H9 (cell line): ENCODE measurements around the gene PTGER3. TPM values are rescaled to one million over a fixed set of nuclear protein-coding genes. Genes with fewer than 3 reads are reported as not detected.

ENCODE experiments used
- DNase-seq: peaks from one replicate; pipeline ENCODE4 v3.0.0-alpha.2; 2017
- H2AFZ ChIP-seq: one replicate; pipeline ENCODE4 v1.6.1; 2013; ENCODE audit warnings: mild to moderate bottlenecking, low read length, control low read depth, moderate library complexity
- H2AK5ac ChIP-seq: 2 replicates; pipeline ENCODE4 v1.6.1; 2013; ENCODE audit warnings: low read length, control low read depth, mixed read lengths; ENCODE audit not compliant: insufficient read length
- H2BK120ac ChIP-seq: one replicate; pipeline ENCODE4 v1.6.1; 2013; ENCODE audit warnings: low read depth, mild to moderate bottlenecking, low read length, control low read depth, inconsistent platforms; ENCODE audit not compliant: poor library complexity, severe bottlenecking
- H2BK12ac ChIP-seq: 2 replicates; pipeline ENCODE4 v1.6.1; 2013; ENCODE audit warnings: low read length, control low read depth, mixed read lengths, low read depth; ENCODE audit not compliant: insufficient read length
- H2BK15ac ChIP-seq: 2 replicates; pipeline ENCODE4 v1.6.1; 2013; ENCODE audit warnings: low read depth, low read length, control low read depth
- H2BK20ac ChIP-seq: one replicate; pipeline ENCODE4 v1.6.1; 2013; ENCODE audit warnings: low read depth, mild to moderate bottlenecking, low read length, control low read depth, inconsistent platforms; ENCODE audit not compliant: poor library complexity, severe bottlenecking
- H2BK5ac ChIP-seq: 2 replicates; pipeline ENCODE4 v1.6.1; 2013; ENCODE audit warnings: low read length, control low read depth, mixed read lengths; ENCODE audit not compliant: insufficient read length
- H3K14ac ChIP-seq: 2 replicates; pipeline ENCODE4 v1.6.1; 2013; ENCODE audit warnings: low read length, control low read depth; ENCODE audit not compliant: insufficient read depth
- H3K18ac ChIP-seq: 2 replicates; pipeline ENCODE4 v1.6.1; 2013; ENCODE audit warnings: low read depth, mild to moderate bottlenecking, mixed read lengths, low read length, control low read depth; ENCODE audit not compliant: insufficient read length
- H3K23ac ChIP-seq: 2 replicates; pipeline ENCODE4 v1.6.1; 2013; ENCODE audit warnings: low read length, control low read depth, mixed read lengths, low read depth; ENCODE audit not compliant: insufficient read length
- H3K23me2 ChIP-seq: 2 replicates; pipeline ENCODE4 v1.6.1; 2013; ENCODE audit warnings: low read depth, mild to moderate bottlenecking, mixed read lengths, low read length, control low read depth; ENCODE audit not compliant: insufficient read length, poor library complexity, severe bottlenecking
- H3K27ac ChIP-seq: 2 replicates; pipeline ENCODE4 v1.5.1; 2013; ENCODE audit warnings: low read length, control low read depth, mixed read lengths, low read depth; ENCODE audit not compliant: insufficient read length
- H3K27me3 ChIP-seq: 2 replicates; pipeline ENCODE4 v1.6.1; 2013; ENCODE audit warnings: low read length, control low read depth, inconsistent platforms; ENCODE audit not compliant: insufficient read depth
- H3K4ac ChIP-seq: 2 replicates; pipeline ENCODE4 v1.6.1; 2013; ENCODE audit warnings: low read depth, mild to moderate bottlenecking, control low read depth, inconsistent platforms, low read length, moderate library complexity
- H3K4me1 ChIP-seq: 2 replicates; pipeline ENCODE4 v1.6.1; 2013; ENCODE audit warnings: low read length, control low read depth, inconsistent platforms; ENCODE audit not compliant: insufficient read depth
- H3K4me2 ChIP-seq: 2 replicates; pipeline ENCODE4 v1.6.1; 2013; ENCODE audit warnings: low read length, control low read depth, mixed read lengths; ENCODE audit not compliant: insufficient read length, insufficient read depth
- H3K56ac ChIP-seq: 2 replicates; pipeline ENCODE4 v1.6.1; 2013; ENCODE audit warnings: low read depth, mild to moderate bottlenecking, mixed read lengths, low read length, control low read depth; ENCODE audit not compliant: insufficient read length
- H3K79me1 ChIP-seq: 2 replicates; pipeline ENCODE4 v1.6.1; 2013; ENCODE audit warnings: low read depth, mild to moderate bottlenecking, moderate library complexity, low read length, control low read depth, inconsistent platforms; ENCODE audit not compliant: insufficient read depth, poor library complexity, severe bottlenecking
- H3K79me2 ChIP-seq: 2 replicates; pipeline ENCODE4 v1.6.1; 2013; ENCODE audit warnings: low read length, control low read depth, inconsistent platforms; ENCODE audit not compliant: insufficient read depth
- H3K9ac ChIP-seq: 2 replicates; pipeline ENCODE4 v1.6.1; 2013; ENCODE audit warnings: low read length, control low read depth, mixed read lengths; ENCODE audit not compliant: insufficient read length; ENCODE audit errors: extremely low read depth
- H3K9me3 ChIP-seq: one replicate; pipeline ENCODE4 v1.6.1; 2013; ENCODE audit warnings: low read depth, low read length, inconsistent platforms; ENCODE audit not compliant: control insufficient read depth
- H3T11ph ChIP-seq: one replicate; pipeline ENCODE4 v1.6.1; 2013; ENCODE audit warnings: mild to moderate bottlenecking, low read length, control low read depth, inconsistent platforms
- H4K20me1 ChIP-seq: one replicate; pipeline ENCODE4 v1.6.1; 2013; ENCODE audit not compliant: control insufficient read depth, insufficient read length, insufficient read depth
- H4K5ac ChIP-seq: 2 replicates; pipeline ENCODE4 v1.6.1; 2013; ENCODE audit warnings: low read depth, mild to moderate bottlenecking, mixed read lengths, low read length, control low read depth; ENCODE audit not compliant: insufficient read length
- H4K8ac ChIP-seq: replicated peaks from 2 replicates; pipeline ENCODE4 v1.6.1; 2013; ENCODE audit warnings: low read length, control low read depth, mixed read lengths, low read depth; ENCODE audit not compliant: insufficient read length
- H4K91ac ChIP-seq: 2 replicates; pipeline ENCODE4 v1.6.1; 2013; ENCODE audit warnings: low read depth, mild to moderate bottlenecking, moderate library complexity, mixed read lengths, low read length, control low read depth; ENCODE audit not compliant: insufficient read length
- H3K27ac Mint-ChIP-seq, 3 experiments: 2 replicates in 2 of 3; 3 replicates in 1 of 3; pipeline ENCODE4 v1.8.0; 2020 to 2021; ENCODE audit warnings: mixed read lengths in 3 of 3, mild to moderate bottlenecking in 1 of 3, moderate library complexity in 1 of 3
- H3K27me3 Mint-ChIP-seq: 2 replicates; pipeline ENCODE4 v1.8.0; 2021; ENCODE audit warnings: low read depth, mild to moderate bottlenecking, moderate library complexity, mixed read lengths
- H3K36me3 Mint-ChIP-seq, 3 experiments: 2 replicates in 2 of 3; 3 replicates in 1 of 3; pipeline ENCODE4 v1.8.0; 2020 to 2021; ENCODE audit warnings: low read depth in 3 of 3, mixed read lengths in 3 of 3; ENCODE audit not compliant: insufficient read depth in 1 of 3
- H3K4me1 Mint-ChIP-seq, 2 experiments: 2 replicates each; pipeline ENCODE4 v1.8.0; 2020; ENCODE audit warnings: mixed read lengths in 2 of 2
- H3K4me3 Mint-ChIP-seq, 2 experiments: 2 replicates in 1 of 2; 3 replicates in 1 of 2; pipeline ENCODE4 v1.8.0; 2020 to 2021; ENCODE audit warnings: mild to moderate bottlenecking in 2 of 2, mixed read lengths in 2 of 2, moderate library complexity in 1 of 2
- H3K9me3 Mint-ChIP-seq, 2 experiments: 2 replicates in 1 of 2; 3 replicates in 1 of 2; pipeline ENCODE4 v1.8.0; 2020; ENCODE audit warnings: mild to moderate bottlenecking in 2 of 2, mixed read lengths in 2 of 2, moderate library complexity in 1 of 2
- CTCF ChIP-seq: fragments of 200-600 bp; sonication (generic); conservative IDR thresholded peaks from 3 replicates; pipeline ENCODE4 v1.8.0; 2021; ENCODE audit warnings: antibody characterized with exemption, mild to moderate bottlenecking
- total RNA-seq: library from RNA; stranded (reverse); gene quantifications from 2 replicates; pipeline ENCODE4 v1.2.1, GENCODE V29; 2021

The PTGER3 gene
- total RNA-seq, 1 experiment from 2014 or later = 0.26 TPM

GRCh38 chr1:71072273-71072672, 24.7 kb upstream of the PTGER3 start:
- Mint-ChIP-seq H3K4me1 (no peaks in the 10 kb centered on the region), H3K27ac (no peak overlapping the region), H3K9me3 (no peaks in the 10 kb centered on the region), H3K36me3 (peaks cover 42 to 82% (median 74%) of the 10 kb centered on the region in 3 experiments; a peak in 6 of 7 replicates), H3K27me3 (no peaks in the 10 kb centered on the region), H3K4me3 (no peak overlapping the region)
- Histone ChIP-seq H2BK5ac (no peak overlapping the region), H2BK12ac (no peak overlapping the region), H3K18ac (no peak overlapping the region), H3K14ac (no peak overlapping the region), H3K9me3 (no peaks in the 10 kb centered on the region), H3K23me2 (no peaks in the 10 kb centered on the region), H3K23ac (no peak overlapping the region), H4K20me1 (no peaks in the 10 kb centered on the region), H3K27ac (no peak overlapping the region), H3K4me1 (no peaks in the 10 kb centered on the region), H3K56ac (no peak overlapping the region), H2BK20ac (no peak overlapping the region), H2BK15ac (no peak overlapping the region), H3K4ac (no peak overlapping the region), H4K8ac (no peak overlapping the region), H3K79me2 (no peaks in the 10 kb centered on the region), H4K91ac (no peak overlapping the region), H3T11ph (no peak overlapping the region), H3K4me2 (no peak overlapping the region), H3K9ac (no peak overlapping the region), H4K5ac (no peak overlapping the region), H2AK5ac (no peak overlapping the region), H3K79me1 (no peaks in the 10 kb centered on the region), H3K27me3 (no peaks in the 10 kb centered on the region), H2AFZ (no peak overlapping the region), H2BK120ac (no peak overlapping the region)
- no peak for DNase-seq
- TF ChIP-seq CTCF = no peak
